H1 (cell line): ENCODE data around the gene RXRA. TPM values are rescaled to one million over a fixed set of nuclear protein-coding genes. Genes with fewer than 3 reads are reported as not detected.

ENCODE experiments used
- ATF3 ChIP-seq: IDR thresholded peaks from 2 replicates; pipeline ENCODE4 v1.6.1; 2011; ENCODE audit warnings: low read depth, mild to moderate bottlenecking, low read length; ENCODE audit not compliant: insufficient read depth
- SP4 ChIP-seq: IDR thresholded peaks from 2 replicates; pipeline ENCODE4 v1.6.1; 2012; ENCODE audit warnings: low read length, inconsistent platforms
- polyA plus RNA-seq, 7 experiments: library from polyadenylated mRNA; depleted of rRNA in 3 of 7; stranded (reverse) in 5 of 7; unstranded in 2 of 7; fragments of >200 nt in 5 of 7; fragments of 200-250 nt in 2 of 7; gene quantifications; 1 replicate in 5 of 7; 2 replicates in 1 of 7; 4 replicates in 1 of 7; pipeline versions ENCODE4 v1.2.1 to v1.2.3, GENCODE V29; 2011 to 2013; ENCODE audit warnings: missing spikeins in 2 of 7, mixed read lengths in 2 of 7
- total RNA-seq: library from RNA; stranded (reverse); fragmentation: NEBNext Ultra II Directional; extraction: Animal tissue kit (Norgen Biotek cat#: 25700); gene quantifications from 2 replicates; pipeline ENCODE4 v1.2.1, GENCODE V29; 2021

RXRA gene
- total and polyA plus RNA-seq, 2 of the 8 experiments (the other 6 are each of a cell fraction or from before 2014, with no cell fraction given) = 9.8 to 29.4 TPM

- TF ChIP-seq ATF3 = no peak
- no peak for TF ChIP-seq SP4
Observed at GRCh38 chr9:134333234-134333873, 7.1 kb downstream of the RXRA start (continued).
